Caco-2 (cell line): ENCODE data around the gene MTHFD1L. TPM values are rescaled to one million over a fixed set of nuclear protein-coding genes. Genes with fewer than 3 reads are reported as not detected.

ENCODE experiments used
- BruUV-seq: library from RNA; stranded (reverse); fragments of 400-500 nt; replicated peaks from 2 replicates; lab custom pipeline; 2021; lab: Mats Ljungman, UMichigan
- CTCF ChIA-PET: fragments of 300-600 bp; sonication (Branson Sonifier 250); formaldehyde crosslinking; loops from one replicate; lab custom pipeline; 2022; ENCODE audit warnings: antibody characterized with exemption; lab: Charles Lee
- POLR2A ChIA-PET: fragments of 300-600 bp; sonication (Branson Sonifier 250); formaldehyde crosslinking; loops from one replicate; lab custom pipeline; 2022; ENCODE audit warnings: antibody characterized with exemption; lab: Charles Lee
- DNase-seq, 2 experiments: peaks; one replicate each; pipeline versions ENCODE4 v3.0.0 to v3.0.0-alpha.2; 2020 to 2022
- H3K27me3 ChIP-seq: replicated peaks from 2 replicates; pipeline ENCODE4 v1.6.0; 2011; ENCODE audit warnings: low read length; ENCODE audit not compliant: control insufficient read depth, insufficient read depth
- H3K36me3 ChIP-seq: 2 replicates; pipeline ENCODE4 v1.5.1; 2011; ENCODE audit warnings: low read length; ENCODE audit not compliant: control insufficient read depth, insufficient read depth
- H3K4me1 ChIP-seq: fragments of 250-450 bp; sonication (Bioruptor Pico); 2 replicates; pipeline ENCODE4 v1.5.1; 2020; ENCODE audit warnings: mild to moderate bottlenecking
- H3K4me3 ChIP-seq: 2 replicates; pipeline ENCODE4 v1.5.1; 2011; ENCODE audit warnings: low read depth, mild to moderate bottlenecking, control low read depth, low read length
- H3K9me3 ChIP-seq: fragments of 250-450 bp; sonication (Bioruptor Pico); 2 replicates; pipeline ENCODE4 v1.5.1; 2020; ENCODE audit warnings: mild to moderate bottlenecking, moderate library complexity
- H3K27ac Mint-ChIP-seq: one replicate; pipeline ENCODE4 v1.8.0; 2022; ENCODE audit warnings: mixed read lengths; ENCODE audit not compliant: unreplicated experiment
- H3K27me3 Mint-ChIP-seq: one replicate; pipeline ENCODE4 v1.8.0; 2022; ENCODE audit warnings: mixed read lengths; ENCODE audit not compliant: insufficient read depth, unreplicated experiment
- H3K36me3 Mint-ChIP-seq: one replicate; pipeline ENCODE4 v1.8.0; 2022; ENCODE audit warnings: mild to moderate bottlenecking, mixed read lengths; ENCODE audit not compliant: insufficient read depth, unreplicated experiment
- H3K4me1 Mint-ChIP-seq: one replicate; pipeline ENCODE4 v1.8.0; 2022; ENCODE audit warnings: low read depth, mixed read lengths; ENCODE audit not compliant: unreplicated experiment
- H3K4me3 Mint-ChIP-seq: one replicate; pipeline ENCODE4 v1.8.0; 2022; ENCODE audit warnings: mild to moderate bottlenecking, moderate library complexity, mixed read lengths; ENCODE audit not compliant: unreplicated experiment
- H3K9me3 Mint-ChIP-seq: one replicate; pipeline ENCODE4 v1.8.0; 2022; ENCODE audit warnings: mixed read lengths; ENCODE audit not compliant: unreplicated experiment
- CTCF ChIP-seq, 2 experiments: fragments of 200-600 bp in 1 of 2; IDR thresholded peaks; 1 replicate in 1 of 2; 2 replicates in 1 of 2; pipeline versions ENCODE4 v1.5.1 to v1.8.0; 2011 to 2022; ENCODE audit warnings: antibody characterized with exemption in 1 of 2, control low read depth in 1 of 2, inconsistent platforms in 1 of 2, low read depth in 1 of 2, low read length in 1 of 2, mild to moderate bottlenecking in 1 of 2, moderate library complexity in 1 of 2; ENCODE audit not compliant: insufficient read depth in 1 of 2, severe bottlenecking in 1 of 2, unreplicated experiment in 1 of 2
- intact Hi-C: fragments of 100-400 bp; cut with micrococcal nuclease; formaldehyde crosslinking; loops from one replicate; pipeline ENCODE4 v1.10.0; 2022; ENCODE audit not compliant: unreplicated experiment
- total RNA-seq: library from RNA; stranded (reverse); gene quantifications from 2 replicates; pipeline ENCODE4 v1.2.3, GENCODE V29; 2022

Gene MTHFD1L
- total RNA-seq, 1 experiment from 2014 or later, result 102 TPM

- no peaks in the 10 kb centered on the region for H3K9me3 Mint-ChIP-seq
- Histone ChIP-seq H3K4me3 (no peak overlapping the region), H3K9me3 (no peaks in the 10 kb centered on the region), H3K36me3 (no peaks in the 10 kb centered on the region; the same call in 1 of the 2 replicates), H3K4me1 (no peaks in the 10 kb centered on the region), H3K27me3 (no peaks in the 10 kb centered on the region)
- CTCF ChIA-PET, result no interaction called here
- no peak for DNase-seq
- no peaks in the 10 kb centered on the region for H3K27me3 Mint-ChIP-seq
- TF ChIP-seq CTCF (IDR thresholded peaks at IDR 0.05; ENCODE audit: insufficient read depth in 1 of 2, low read depth in 1 of 2, low read length in 1 of 2, severe bottlenecking in 1 of 2, unreplicated experiment in 1 of 2), result no peak
- peaks cover 41% of the 10 kb centered on the region for H3K36me3 Mint-ChIP-seq
- intact Hi-C loops, result no loop called here
- H3K27ac Mint-ChIP-seq, result no peak overlapping the region
- no TSS peak for BruUV-seq
- POLR2A ChIA-PET, result no interaction called here
- H3K4me3 Mint-ChIP-seq, result no peak overlapping the region
- H3K4me1 Mint-ChIP-seq, result no peaks in the 10 kb centered on the region
Measured at GRCh38 chr6:150981669-150982068, 116.2 kb downstream of the MTHFD1L start.

GRCh38 chr6:150987371-150987828 lies 121.9 kb downstream of the MTHFD1L start:
- no peaks in the 10 kb centered on the region for H3K4me1 Mint-ChIP-seq
- H3K27ac Mint-ChIP-seq, result no peak overlapping the region
- no peak for TF ChIP-seq CTCF (IDR thresholded peaks at IDR 0.05; ENCODE audit: insufficient read depth in 1 of 2, low read depth in 1 of 2, low read length in 1 of 2, severe bottlenecking in 1 of 2, unreplicated experiment in 1 of 2)
- Histone ChIP-seq H3K9me3 (no peaks in the 10 kb centered on the region), H3K36me3 (no peaks in the 10 kb centered on the region), H3K4me3 (no peak overlapping the region), H3K27me3 (no peaks in the 10 kb centered on the region), H3K4me1 (no peaks in the 10 kb centered on the region)
- ChIA-PET CTCF (no interaction called here), POLR2A (no interaction called here)
- DNase-seq, result no peak
- BruUV-seq, result no TSS peak
- intact Hi-C loops, result no loop called here
- H3K36me3 Mint-ChIP-seq, result peaks cover 32% of the 10 kb centered on the region
- no peaks in the 10 kb centered on the region for H3K27me3 Mint-ChIP-seq
- H3K9me3 Mint-ChIP-seq, result no peaks in the 10 kb centered on the region
- H3K4me3 Mint-ChIP-seq, result no peak overlapping the region

- H3K36me3 ChIP-seq, result no peaks in the 10 kb centered on the region
- no peaks in the 10 kb centered on the region for H3K9me3 Mint-ChIP-seq
- intact Hi-C loops, result no loop called here
- no peak for TF ChIP-seq CTCF (IDR thresholded peaks at IDR 0.05; ENCODE audit: insufficient read depth in 1 of 2, low read depth in 1 of 2, low read length in 1 of 2, severe bottlenecking in 1 of 2, unreplicated experiment in 1 of 2)
- H3K4me3 ChIP-seq, result no peak overlapping the region
- H3K4me1 Mint-ChIP-seq, result no peaks in the 10 kb centered on the region
- ChIA-PET POLR2A (interaction anchor here (0.6 kb wide), 1 partner anchor 182 kb away, joined by 5 read pairs; no protein-coding TSS in a partner anchor), CTCF (no interaction called here)
- no TSS peak for BruUV-seq
- H3K4me3 Mint-ChIP-seq, result no peak overlapping the region
- no peak for DNase-seq
- H3K27me3 ChIP-seq, result no peaks in the 10 kb centered on the region
- no peaks in the 10 kb centered on the region for H3K27me3 Mint-ChIP-seq
- H3K36me3 Mint-ChIP-seq, result peaks cover 32% of the 10 kb centered on the region
- no peak overlapping the region for H3K27ac Mint-ChIP-seq
- no peaks in the 10 kb centered on the region for H3K4me1 ChIP-seq
- H3K9me3 ChIP-seq, result no peaks in the 10 kb centered on the region
Measured at GRCh38 chr6:150987855-150988464, 122.5 kb downstream of the MTHFD1L start.
